Measurements from ENCODE around the gene NLRP12.
"Not testable (repeated sequence)": the region's sequence is repeated elsewhere in the genome, so short reads cannot be mapped to it uniquely, and the experiment has no call there.

Gene NLRP12

DNA sequence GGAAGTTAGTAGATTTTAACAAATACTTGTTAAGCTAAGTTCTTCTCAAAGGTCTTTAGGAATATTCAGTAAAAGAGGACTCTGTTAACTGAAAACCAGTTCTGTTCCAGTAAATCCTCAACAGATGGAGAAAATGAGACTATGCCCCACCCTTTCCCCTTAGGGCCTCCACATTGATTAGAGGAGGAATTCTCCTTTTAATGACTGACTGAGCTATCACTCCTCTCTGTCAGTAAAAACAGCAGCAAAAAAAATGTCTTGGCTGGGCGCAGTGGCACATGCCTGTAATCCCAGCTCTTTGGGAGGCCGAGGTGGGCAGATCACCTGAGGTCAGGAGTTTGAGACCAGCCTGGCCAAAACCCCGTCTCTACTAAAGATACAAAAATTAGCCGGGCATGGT lies 50.1 kb downstream of the NLRP12 start:
- no peak overlapping the region for H3K4me3 ChIP-seq (ENCODE audit: low read depth in 1 of 2, low read length in 2 of 2)
- no peaks in the 10 kb centered on the region for H3K9me3 ChIP-seq (ENCODE audit: control insufficient read depth in 1 of 2, low read length in 2 of 2)
- no peaks in the 10 kb centered on the region for H3K4me1 ChIP-seq (ENCODE audit: control insufficient read depth in 1 of 2, insufficient read depth in 2 of 2, low read length in 2 of 2)
- no peak overlapping the region for H3K27ac ChIP-seq (ENCODE audit: low read length)
- no peaks in the 10 kb centered on the region for H3K36me3 ChIP-seq (ENCODE audit: control insufficient read depth in 1 of 2, insufficient read depth in 2 of 2, low read length in 2 of 2)
- no peaks in the 10 kb centered on the region for H3K27me3 ChIP-seq (ENCODE audit: low read depth, low read length)

- Histone ChIP-seq H3K36me3 (ENCODE audit: control insufficient read depth in 1 of 2, insufficient read depth in 2 of 2, low read length in 2 of 2) (no peaks in the 10 kb centered on the region), H3K9me3 (ENCODE audit: control insufficient read depth in 1 of 2, low read length in 2 of 2) (no peaks in the 10 kb centered on the region), H3K4me1 (ENCODE audit: control insufficient read depth in 1 of 2, insufficient read depth in 2 of 2, low read length in 2 of 2) (no peaks in the 10 kb centered on the region), H3K4me3 (ENCODE audit: low read depth in 1 of 2, low read length in 2 of 2) (no peak overlapping the region), H3K27ac (ENCODE audit: low read length) (no peak overlapping the region), H3K27me3 (ENCODE audit: low read depth, low read length) (no peaks in the 10 kb centered on the region)
Measured at GRCh38 chr19:53772943-53773342, 51.2 kb downstream of the NLRP12 start.

- H3K36me3 ChIP-seq (ENCODE audit: control insufficient read depth in 1 of 2, insufficient read depth in 2 of 2, low read length in 2 of 2): no peaks in the 10 kb centered on the region
- no peak overlapping the region for H3K27ac ChIP-seq (ENCODE audit: low read length)
- H3K27me3 ChIP-seq (ENCODE audit: low read depth, low read length): no peaks in the 10 kb centered on the region
- no peak overlapping the region for H3K4me3 ChIP-seq (ENCODE audit: low read depth in 1 of 2, low read length in 2 of 2)
- H3K4me1 ChIP-seq (ENCODE audit: control insufficient read depth in 1 of 2, insufficient read depth in 2 of 2, low read length in 2 of 2): no peaks in the 10 kb centered on the region
- H3K9me3 ChIP-seq (ENCODE audit: control insufficient read depth in 1 of 2, low read length in 2 of 2): no peaks in the 10 kb centered on the region
Measured at GRCh38 chr19:53771144-53771543, 53.0 kb downstream of the NLRP12 start.

DNA sequence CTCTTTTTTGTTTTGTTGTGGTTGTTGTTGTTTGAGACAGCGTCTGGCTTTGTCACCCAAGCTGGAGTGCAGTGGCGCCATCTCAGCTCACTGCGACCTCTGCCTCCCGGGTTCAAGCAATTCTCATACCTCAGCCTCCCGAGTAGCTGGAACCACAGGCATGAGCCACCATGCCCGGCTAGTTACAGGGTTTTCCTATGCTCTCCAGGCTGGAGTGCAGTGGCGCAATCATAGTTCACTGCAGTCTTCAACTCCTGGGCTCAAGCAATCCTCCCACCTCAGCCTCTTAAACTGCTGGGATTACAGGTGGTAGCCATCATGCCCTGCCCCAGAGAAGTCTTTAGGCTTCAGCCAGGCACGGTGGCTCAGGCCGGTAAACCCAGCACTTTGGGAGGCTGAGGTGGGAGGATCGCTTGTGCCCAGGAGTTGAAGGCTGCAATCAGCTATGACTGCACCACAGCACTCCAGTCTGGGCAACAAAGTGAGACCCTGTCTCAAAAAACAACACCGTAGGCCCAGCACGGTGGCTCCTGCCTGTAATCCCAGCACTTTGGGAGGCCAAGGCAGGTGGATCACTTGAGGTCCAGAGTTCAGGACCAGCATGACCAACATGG lies 54.3 kb downstream of the NLRP12 start:
- not testable (repeated sequence) for H3K36me3 ChIP-seq (ENCODE audit: control insufficient read depth in 1 of 2, insufficient read depth in 2 of 2, low read length in 2 of 2); H3K4me3 ChIP-seq (ENCODE audit: low read depth in 1 of 2, low read length in 2 of 2); H3K9me3 ChIP-seq (ENCODE audit: control insufficient read depth in 1 of 2, low read length in 2 of 2); H3K27me3 ChIP-seq (ENCODE audit: low read depth, low read length); H3K4me1 ChIP-seq (ENCODE audit: control insufficient read depth in 1 of 2, insufficient read depth in 2 of 2, low read length in 2 of 2); H3K27ac ChIP-seq (ENCODE audit: low read length)

GRCh38 chr19:53768401-53768800 lies 55.7 kb downstream of the NLRP12 start:
- no peaks in the 10 kb centered on the region for H3K36me3 ChIP-seq (ENCODE audit: control insufficient read depth in 1 of 2, insufficient read depth in 2 of 2, low read length in 2 of 2)
- H3K4me1 ChIP-seq (ENCODE audit: control insufficient read depth in 1 of 2, insufficient read depth in 2 of 2, low read length in 2 of 2): no peaks in the 10 kb centered on the region
- H3K9me3 ChIP-seq (ENCODE audit: control insufficient read depth in 1 of 2, low read length in 2 of 2): no peaks in the 10 kb centered on the region
- no peaks in the 10 kb centered on the region for H3K27me3 ChIP-seq (ENCODE audit: low read depth, low read length)
- no peak overlapping the region for H3K27ac ChIP-seq (ENCODE audit: low read length)
- no peak overlapping the region for H3K4me3 ChIP-seq (ENCODE audit: low read depth in 1 of 2, low read length in 2 of 2)

DNA sequence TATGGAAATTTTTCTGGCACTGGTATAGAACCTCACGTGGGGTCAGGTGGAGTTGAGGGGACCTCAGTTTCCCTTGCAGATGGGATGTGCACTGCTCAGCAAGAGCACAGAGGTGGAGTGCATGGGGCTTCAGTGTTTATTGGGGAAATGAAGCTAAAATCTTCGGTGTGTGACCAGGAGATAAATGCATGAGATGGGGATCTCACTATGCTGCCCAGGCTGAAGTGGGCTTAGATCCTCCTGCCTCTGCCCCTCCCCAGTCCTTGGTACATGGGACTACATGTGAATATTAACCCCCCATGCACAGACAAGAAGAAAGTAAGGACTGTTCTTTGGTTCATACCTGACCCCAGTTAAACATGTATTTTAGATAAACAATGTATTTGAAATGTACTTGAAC lies 65.1 kb downstream of the NLRP12 start:
- not testable (repeated sequence) for H3K4me3 ChIP-seq (ENCODE audit: low read depth in 1 of 2, low read length in 2 of 2); H3K36me3 ChIP-seq (ENCODE audit: control insufficient read depth in 1 of 2, insufficient read depth in 2 of 2, low read length in 2 of 2); H3K27ac ChIP-seq (ENCODE audit: low read length); H3K9me3 ChIP-seq (ENCODE audit: control insufficient read depth in 1 of 2, low read length in 2 of 2); H3K4me1 ChIP-seq (ENCODE audit: control insufficient read depth in 1 of 2, insufficient read depth in 2 of 2, low read length in 2 of 2); H3K27me3 ChIP-seq (ENCODE audit: low read depth, low read length)

All from muscle layer of duodenum (tissue), 2 donors.